ENCODE measurements around the gene WDTC1.

WDTC1 gene

GRCh38 chr1:27342778-27343638 lies 108.6 kb downstream of the WDTC1 start:
- no peaks in the 10 kb centered on the region for H3K36me3 ChIP-seq (ENCODE audit: insufficient read depth, low read length)
- peaks cover 41% of the 10 kb centered on the region; the same call in 1 of the 2 replicates for H3K4me1 ChIP-seq (ENCODE audit: insufficient read depth, low read length)
- no peaks in the 10 kb centered on the region for H3K9me3 ChIP-seq (ENCODE audit: control insufficient read depth, insufficient read depth, low read length)
- H3K9ac ChIP-seq (ENCODE audit: low read depth, low read length), result peak overlapping the region; percentile 41; the same call in 1 of the 2 replicates

- H3K4me1 ChIP-seq (ENCODE audit: insufficient read depth, low read length), result peaks cover 41% of the 10 kb centered on the region; the same call in 1 of the 2 replicates
- H3K36me3 ChIP-seq (ENCODE audit: insufficient read depth, low read length), result no peaks in the 10 kb centered on the region
- H3K9me3 ChIP-seq (ENCODE audit: control insufficient read depth, insufficient read depth, low read length), result no peaks in the 10 kb centered on the region
- no peak overlapping the region; the same call in 1 of the 2 replicates for H3K9ac ChIP-seq (ENCODE audit: low read depth, low read length)
These were observed 109.2 kb downstream of the WDTC1 start for GRCh38 chr1:27343639-27344025.

GRCh38 chr1:27345272-27345671 lies 110.8 kb downstream of the WDTC1 start:
- peaks cover 30% of the 10 kb centered on the region; the same call in 1 of the 2 replicates for H3K4me1 ChIP-seq (ENCODE audit: insufficient read depth, low read length)
- no peaks in the 10 kb centered on the region for H3K36me3 ChIP-seq (ENCODE audit: insufficient read depth, low read length)
- H3K9me3 ChIP-seq (ENCODE audit: control insufficient read depth, insufficient read depth, low read length), result no peaks in the 10 kb centered on the region
- no peak overlapping the region for H3K9ac ChIP-seq (ENCODE audit: low read depth, low read length)

- H3K36me3 ChIP-seq (ENCODE audit: insufficient read depth, low read length), result no peaks in the 10 kb centered on the region
- H3K9me3 ChIP-seq (ENCODE audit: control insufficient read depth, insufficient read depth, low read length), result no peaks in the 10 kb centered on the region
- peaks cover 27% of the 10 kb centered on the region; the same call in 1 of the 2 replicates for H3K4me1 ChIP-seq (ENCODE audit: insufficient read depth, low read length)
- no peak overlapping the region for H3K9ac ChIP-seq (ENCODE audit: low read depth, low read length)
These were observed 111.9 kb downstream of the WDTC1 start for GRCh38 chr1:27346357-27346756.

GRCh38 chr1:27346991-27347624 lies 112.7 kb downstream of the WDTC1 start:
- Histone ChIP-seq H3K9ac (ENCODE audit: low read depth, low read length) (no peak overlapping the region), H3K36me3 (ENCODE audit: insufficient read depth, low read length) (no peaks in the 10 kb centered on the region), H3K4me1 (ENCODE audit: insufficient read depth, low read length) (peaks cover 24% of the 10 kb centered on the region; the same call in 1 of the 2 replicates), H3K9me3 (ENCODE audit: control insufficient read depth, insufficient read depth, low read length) (no peaks in the 10 kb centered on the region)

GRCh38 chr1:27348861-27349783 lies 114.7 kb downstream of the WDTC1 start:
- peak overlapping the region; percentile 41 for H3K9ac ChIP-seq (ENCODE audit: low read depth, low read length)
- no peaks in the 10 kb centered on the region for H3K9me3 ChIP-seq (ENCODE audit: control insufficient read depth, insufficient read depth, low read length)
- no peaks in the 10 kb centered on the region for H3K36me3 ChIP-seq (ENCODE audit: insufficient read depth, low read length)
- peaks cover 11% of the 10 kb centered on the region; the same call in 1 of the 2 replicates for H3K4me1 ChIP-seq (ENCODE audit: insufficient read depth, low read length)

- peak overlapping the region; percentile 41 for H3K9ac ChIP-seq (ENCODE audit: low read depth, low read length)
- H3K9me3 ChIP-seq (ENCODE audit: control insufficient read depth, insufficient read depth, low read length), result no peaks in the 10 kb centered on the region
- peaks cover 11% of the 10 kb centered on the region; the same call in 1 of the 2 replicates for H3K4me1 ChIP-seq (ENCODE audit: insufficient read depth, low read length)
- no peaks in the 10 kb centered on the region for H3K36me3 ChIP-seq (ENCODE audit: insufficient read depth, low read length)
These were observed 115.6 kb downstream of the WDTC1 start for GRCh38 chr1:27349784-27350662.

- H3K4me1 ChIP-seq (ENCODE audit: insufficient read depth, low read length), result peaks cover 11% of the 10 kb centered on the region; the same call in 1 of the 2 replicates
- H3K9ac ChIP-seq (ENCODE audit: low read depth, low read length), result peak overlapping the region; percentile 60
- H3K9me3 ChIP-seq (ENCODE audit: control insufficient read depth, insufficient read depth, low read length), result no peaks in the 10 kb centered on the region
- H3K36me3 ChIP-seq (ENCODE audit: insufficient read depth, low read length), result no peaks in the 10 kb centered on the region
These were observed 116.5 kb downstream of the WDTC1 start for GRCh38 chr1:27350663-27351540.

GRCh38 chr1:27351541-27352107 lies 117.2 kb downstream of the WDTC1 start:
- Histone ChIP-seq H3K9ac (ENCODE audit: low read depth, low read length) (peak overlapping the region; percentile 60), H3K36me3 (ENCODE audit: insufficient read depth, low read length) (no peaks in the 10 kb centered on the region), H3K9me3 (ENCODE audit: control insufficient read depth, insufficient read depth, low read length) (no peaks in the 10 kb centered on the region), H3K4me1 (ENCODE audit: insufficient read depth, low read length) (peaks cover 16% of the 10 kb centered on the region; the same call in 1 of the 2 replicates)

- peaks cover 8% of the 10 kb centered on the region; the same call in 1 of the 2 replicates for H3K4me1 ChIP-seq (ENCODE audit: insufficient read depth, low read length)
- no peak overlapping the region for H3K9ac ChIP-seq (ENCODE audit: low read depth, low read length)
These were observed 118.7 kb downstream of the WDTC1 start for GRCh38 chr1:27353166-27353565.

GRCh38 chr1:27353629-27354028 lies 119.2 kb downstream of the WDTC1 start:
- Histone ChIP-seq H3K4me1 (ENCODE audit: insufficient read depth, low read length) (peaks cover 8% of the 10 kb centered on the region; the same call in 1 of the 2 replicates), H3K9me3 (ENCODE audit: control insufficient read depth, insufficient read depth, low read length) (no peaks in the 10 kb centered on the region), H3K36me3 (ENCODE audit: insufficient read depth, low read length) (no peaks in the 10 kb centered on the region), H3K9ac (ENCODE audit: low read depth, low read length) (no peak overlapping the region)

More at GRCh38 chr1:27353166-27353565, 118.7 kb downstream of the WDTC1 start:
- no peaks in the 10 kb centered on the region for H3K36me3 ChIP-seq (ENCODE audit: insufficient read depth, low read length)
- no peaks in the 10 kb centered on the region for H3K9me3 ChIP-seq (ENCODE audit: control insufficient read depth, insufficient read depth, low read length)

- H3K36me3 ChIP-seq (ENCODE audit: insufficient read depth, low read length), result no peaks in the 10 kb centered on the region
- H3K9me3 ChIP-seq (ENCODE audit: control insufficient read depth, insufficient read depth, low read length), result no peaks in the 10 kb centered on the region
- peaks cover 15% of the 10 kb centered on the region; the same call in 1 of the 2 replicates for H3K4me1 ChIP-seq (ENCODE audit: insufficient read depth, low read length)
- no peak overlapping the region for H3K9ac ChIP-seq (ENCODE audit: low read depth, low read length)
These were observed 121.3 kb downstream of the WDTC1 start for GRCh38 chr1:27355683-27356082.

Measured in ES-I3 (cell line).